H1 (cell line): ENCODE data around the gene PSORS1C2.

Source experiments
- POLR2A ChIP-seq, 2 experiments: IDR thresholded peaks; 1 replicate in 1 of 2; 2 replicates in 1 of 2; pipeline ENCODE4 v1.6.1; 2011; ENCODE audit warnings: low read depth in 2 of 2, low read length in 2 of 2, mild to moderate bottlenecking in 2 of 2; ENCODE audit errors: control extremely low read depth in 1 of 2
- POLR2AphosphoS5 ChIP-seq: IDR thresholded peaks from 2 replicates; pipeline ENCODE4 v1.6.1; 2011; ENCODE audit warnings: low read depth, low read length
- RFX5 ChIP-seq: IDR thresholded peaks from 2 replicates; pipeline ENCODE4 v1.6.1; 2011; ENCODE audit warnings: low read depth, low read length, improper control_type of control experiment, borderline replicate concordance
- TF ChIP-seq, protein P1 (sequence below): IDR thresholded peaks from 2 replicates; pipeline ENCODE4 v1.6.1; 2011; ENCODE audit warnings: low read length, improper control_type of control experiment
- TF ChIP-seq, protein P2 (sequence below), 3 experiments: IDR thresholded peaks; 1 replicate in 2 of 3; 2 replicates in 1 of 3; pipeline versions ENCODE4 v1.5.1 to v1.6.1; 2011; ENCODE audit warnings: low read length in 3 of 3, mild to moderate bottlenecking in 3 of 3, inconsistent platforms in 2 of 3, low read depth in 1 of 3, moderate library complexity in 1 of 3; ENCODE audit not compliant: insufficient read depth in 1 of 3; ENCODE audit errors: control extremely low read depth in 1 of 3

GRCh38 chr6:31139599-31139998 is 733 bp upstream of the PSORS1C2 start:
- TF ChIP-seq, protein P1, sequence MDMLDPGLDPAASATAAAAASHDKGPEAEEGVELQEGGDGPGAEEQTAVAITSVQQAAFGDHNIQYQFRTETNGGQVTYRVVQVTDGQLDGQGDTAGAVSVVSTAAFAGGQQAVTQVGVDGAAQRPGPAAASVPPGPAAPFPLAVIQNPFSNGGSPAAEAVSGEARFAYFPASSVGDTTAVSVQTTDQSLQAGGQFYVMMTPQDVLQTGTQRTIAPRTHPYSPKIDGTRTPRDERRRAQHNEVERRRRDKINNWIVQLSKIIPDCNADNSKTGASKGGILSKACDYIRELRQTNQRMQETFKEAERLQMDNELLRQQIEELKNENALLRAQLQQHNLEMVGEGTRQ = no peak
- TF ChIP-seq, protein P2, sequence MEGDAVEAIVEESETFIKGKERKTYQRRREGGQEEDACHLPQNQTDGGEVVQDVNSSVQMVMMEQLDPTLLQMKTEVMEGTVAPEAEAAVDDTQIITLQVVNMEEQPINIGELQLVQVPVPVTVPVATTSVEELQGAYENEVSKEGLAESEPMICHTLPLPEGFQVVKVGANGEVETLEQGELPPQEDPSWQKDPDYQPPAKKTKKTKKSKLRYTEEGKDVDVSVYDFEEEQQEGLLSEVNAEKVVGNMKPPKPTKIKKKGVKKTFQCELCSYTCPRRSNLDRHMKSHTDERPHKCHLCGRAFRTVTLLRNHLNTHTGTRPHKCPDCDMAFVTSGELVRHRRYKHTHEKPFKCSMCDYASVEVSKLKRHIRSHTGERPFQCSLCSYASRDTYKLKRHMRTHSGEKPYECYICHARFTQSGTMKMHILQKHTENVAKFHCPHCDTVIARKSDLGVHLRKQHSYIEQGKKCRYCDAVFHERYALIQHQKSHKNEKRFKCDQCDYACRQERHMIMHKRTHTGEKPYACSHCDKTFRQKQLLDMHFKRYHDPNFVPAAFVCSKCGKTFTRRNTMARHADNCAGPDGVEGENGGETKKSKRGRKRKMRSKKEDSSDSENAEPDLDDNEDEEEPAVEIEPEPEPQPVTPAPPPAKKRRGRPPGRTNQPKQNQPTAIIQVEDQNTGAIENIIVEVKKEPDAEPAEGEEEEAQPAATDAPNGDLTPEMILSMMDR (IDR thresholded peaks at IDR 0.05; ENCODE audit: control extremely low read depth in 1 of 3, insufficient read depth in 1 of 3, low read depth in 1 of 3, low read length in 3 of 3) = no peak
- no peak for TF ChIP-seq POLR2AphosphoS5
- no peak for TF ChIP-seq RFX5
- no peak for TF ChIP-seq POLR2A (IDR thresholded peaks at IDR 0.05; ENCODE audit: control extremely low read depth in 1 of 2, low read depth in 2 of 2, low read length in 2 of 2)
